H7 (cell line): ENCODE data around the gene ARAF. TPM values are rescaled to one million over a fixed set of nuclear protein-coding genes. Genes with fewer than 3 reads are reported as not detected.
"Not testable (repeated sequence)": the region's sequence is repeated elsewhere in the genome, so short reads cannot be mapped to it uniquely, and the experiment has no call there.

Source experiments
- DNase-seq: peaks from one replicate; pipeline ENCODE4 v3.0.0; 2012
- H3K27me3 ChIP-seq: 2 replicates; pipeline ENCODE4 v1.6.0; 2011; ENCODE audit warnings: mild to moderate bottlenecking, low read length; ENCODE audit not compliant: control insufficient read depth, insufficient read depth
- H3K36me3 ChIP-seq: replicated peaks from 2 replicates; pipeline ENCODE4 v1.5.1; 2011; ENCODE audit warnings: low read length; ENCODE audit not compliant: control insufficient read depth, insufficient read depth
- H3K4me3 ChIP-seq: 2 replicates; pipeline ENCODE4 v1.5.1; 2011; ENCODE audit warnings: low read depth, mild to moderate bottlenecking, control low read depth, low read length, moderate library complexity; ENCODE audit not compliant: insufficient read depth
- total RNA-seq: library from RNA; depleted of rRNA; stranded (reverse); fragments of >200 nt; shearing (Covaris generic); gene quantifications from 2 replicates; pipeline ENCODE4 v1.2.3, GENCODE V29; 2014; rRNA removed

The ARAF gene
- total RNA-seq: 34.4 and 38.2 TPM in 2 replicates

DNA sequence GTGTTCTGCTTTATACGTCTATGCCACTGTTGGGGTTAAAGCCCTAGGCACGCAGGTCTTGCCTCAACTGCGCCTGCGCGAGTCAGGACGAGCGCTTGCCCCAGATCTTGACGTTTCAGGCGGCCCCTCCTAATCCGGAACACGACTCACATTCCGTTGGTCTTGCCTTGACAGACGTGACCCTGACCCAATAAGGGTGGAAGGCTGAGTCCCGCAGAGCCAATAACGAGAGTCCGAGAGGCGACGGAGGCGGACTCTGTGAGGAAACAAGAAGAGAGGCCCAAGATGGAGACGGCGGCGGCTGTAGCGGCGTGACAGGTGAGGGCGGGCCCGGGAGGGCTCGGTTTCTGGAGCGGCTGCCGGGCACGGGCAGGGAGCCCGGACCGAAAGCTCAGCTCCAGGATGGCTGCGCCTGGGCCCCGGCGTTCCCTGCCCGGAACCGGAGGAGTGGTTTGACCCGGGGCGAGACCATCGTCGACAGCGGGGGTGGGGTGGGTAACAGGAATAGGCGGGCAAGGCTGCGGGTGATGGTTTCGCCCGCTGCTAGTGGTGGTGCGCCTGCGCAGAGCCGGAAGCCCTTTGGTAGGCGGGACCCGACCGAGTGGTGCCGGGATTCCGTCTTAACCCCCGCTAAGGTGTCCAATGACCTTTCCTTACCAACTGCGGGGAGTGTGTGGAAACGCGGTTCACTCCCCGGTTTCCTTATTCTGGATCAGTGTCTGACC lies at the start of gene ARAF:
ARAF (plus strand) TSS at position 272 of the 725 bp plus-strand sequence. CDS start 1,763 bp downstream, outside the sequence.
- Histone ChIP-seq H3K36me3 (peaks cover 3% of the 10 kb centered on the region), H3K4me3 (peak within 1 kb of the TSS; percentile 61), H3K27me3 (no peaks in the 10 kb centered on the region; the same call in 1 of the 2 replicates)
- peak; percentile 95 for DNase-seq

DNA sequence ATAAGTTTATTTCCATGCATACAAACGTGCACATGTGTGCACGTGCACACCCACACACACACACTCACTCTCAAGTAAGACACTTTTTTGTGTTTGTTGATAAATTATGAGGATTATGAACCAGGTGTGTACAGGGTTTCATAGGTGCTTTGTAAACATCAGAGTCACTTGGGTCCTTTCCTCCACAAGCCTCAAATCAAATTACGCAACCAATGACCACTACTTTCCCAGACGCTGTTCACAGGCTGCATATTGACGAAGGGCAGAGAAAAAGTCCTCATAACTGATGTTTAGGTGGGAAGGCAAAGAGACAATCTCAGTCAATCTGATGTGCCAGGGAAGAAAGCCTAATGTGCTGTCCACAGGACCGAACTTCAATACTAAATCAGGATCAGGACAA lies 48.6 kb upstream of the ARAF start:
- not testable (repeated sequence) for DNase-seq, H3K36me3 ChIP-seq, H3K27me3 ChIP-seq, H3K4me3 ChIP-seq

DNA sequence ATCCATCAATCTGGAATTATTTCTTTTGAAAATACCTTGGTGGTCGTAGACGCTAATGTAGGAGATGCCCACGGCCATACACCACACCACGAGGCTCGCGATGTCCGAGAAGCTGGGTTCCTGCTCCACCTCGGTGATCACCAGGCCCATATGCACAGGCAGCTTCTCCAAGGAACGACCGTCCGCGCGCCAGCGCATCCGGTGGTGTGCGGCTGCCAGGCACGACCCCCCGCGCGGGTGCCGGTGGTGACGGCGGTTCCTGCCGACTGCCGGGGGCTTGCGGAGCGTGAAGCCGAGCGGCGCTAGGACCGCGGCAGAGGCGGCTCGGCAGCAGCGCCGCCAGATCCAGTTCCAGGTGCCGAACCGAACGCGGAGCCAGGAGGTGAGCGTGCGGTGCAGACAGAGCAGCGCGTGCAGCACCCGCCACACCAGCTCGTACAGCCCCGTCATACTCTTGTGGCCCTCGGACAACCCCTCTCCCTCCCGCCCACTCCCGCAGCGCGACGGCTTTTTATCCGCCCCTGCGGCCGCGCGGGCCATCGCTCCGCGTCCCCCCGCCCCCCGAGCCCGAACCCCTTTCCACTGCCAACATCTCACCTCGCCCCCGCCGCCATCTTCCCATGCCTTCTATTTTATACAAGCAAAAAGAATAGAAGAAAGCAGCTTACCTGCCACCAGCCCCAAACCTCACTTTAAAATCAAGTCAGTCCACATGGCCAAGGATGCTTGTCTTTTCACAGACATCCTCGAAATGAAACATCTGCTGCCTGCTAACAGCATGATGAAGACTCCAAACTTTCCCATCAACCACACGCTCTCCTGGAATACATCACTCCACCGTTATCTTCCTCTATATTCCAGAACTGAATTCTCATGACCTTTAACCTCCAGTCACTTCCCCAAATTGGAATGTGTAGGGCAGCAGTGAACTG lies 47.7 kb upstream of the ARAF start:
- peak; percentile 35 for DNase-seq
- not testable (repeated sequence) for H3K36me3 ChIP-seq, H3K27me3 ChIP-seq
- peak overlapping the region; percentile 33 for H3K4me3 ChIP-seq

DNA sequence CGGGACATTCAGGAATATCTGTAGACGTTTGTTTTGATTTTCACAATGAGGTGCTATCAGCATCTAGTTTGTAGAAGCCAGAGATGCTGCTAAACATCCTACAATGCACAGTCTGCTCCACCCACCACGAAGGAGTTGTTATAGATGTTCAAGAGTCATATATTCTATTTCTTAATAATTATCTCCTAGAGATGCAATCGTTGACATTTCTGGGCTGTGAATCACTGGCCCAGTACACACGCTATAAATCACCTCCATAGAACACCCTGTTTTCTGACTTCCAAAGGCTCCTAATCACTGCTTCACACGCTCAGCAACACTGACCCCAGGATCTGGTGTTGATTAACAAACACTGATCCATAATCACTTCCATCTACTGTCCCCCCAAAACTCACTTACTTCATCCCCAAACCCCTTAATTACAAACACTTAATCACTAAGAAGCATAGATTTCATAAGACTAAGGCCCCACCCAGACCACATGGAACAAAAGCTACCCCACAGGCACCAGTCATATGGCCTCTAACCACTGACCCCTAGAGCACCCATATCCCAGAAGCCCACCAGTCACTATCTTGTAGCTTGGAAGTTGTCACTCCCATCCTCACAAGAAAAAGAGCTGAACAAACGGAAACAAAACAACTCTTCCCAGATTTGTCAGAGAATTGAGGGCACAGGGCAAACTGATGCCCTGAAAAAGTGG lies 46.3 kb upstream of the ARAF start:
- no peaks in the 10 kb centered on the region for H3K27me3 ChIP-seq
- H3K36me3 ChIP-seq: no peaks in the 10 kb centered on the region
- H3K4me3 ChIP-seq: no peak overlapping the region
- DNase-seq: no peak

DNA sequence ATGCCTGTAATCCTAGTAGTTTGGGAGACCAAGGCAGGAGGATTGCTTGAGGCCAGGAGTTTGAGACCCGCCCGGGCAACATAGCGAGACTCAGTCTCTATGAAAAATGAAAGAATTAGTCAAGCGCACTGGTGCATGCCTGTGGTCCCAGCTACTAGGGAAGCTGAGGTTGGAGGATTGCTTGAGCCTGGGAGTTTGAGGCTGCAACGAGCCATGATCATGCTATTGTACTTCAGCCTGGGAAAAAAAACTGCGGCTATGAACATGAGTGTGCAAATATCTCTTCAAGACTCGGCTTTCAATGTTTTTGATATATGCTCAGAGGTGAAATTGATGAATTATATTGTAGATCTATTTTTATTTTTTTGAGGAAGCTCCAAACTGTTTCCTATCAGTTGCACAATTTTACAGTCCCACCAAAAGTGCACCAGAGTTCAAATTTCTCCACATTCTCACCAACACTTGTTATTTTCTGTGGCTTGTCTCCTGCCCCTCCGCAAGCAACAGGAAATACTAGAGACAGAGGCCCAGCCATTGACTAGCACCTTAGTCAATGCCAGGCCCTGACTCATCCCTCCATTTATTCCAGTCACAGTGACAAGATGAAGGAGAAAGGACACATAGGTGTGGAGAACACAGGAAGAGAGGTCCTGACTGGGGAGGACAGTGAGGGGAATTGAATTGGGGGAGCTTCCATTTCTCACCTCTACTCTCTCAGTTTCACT lies 44.9 kb upstream of the ARAF start:
- no peak for DNase-seq
- no peaks in the 10 kb centered on the region for H3K27me3 ChIP-seq
- no peaks in the 10 kb centered on the region for H3K36me3 ChIP-seq
- no peak overlapping the region for H3K4me3 ChIP-seq

DNA sequence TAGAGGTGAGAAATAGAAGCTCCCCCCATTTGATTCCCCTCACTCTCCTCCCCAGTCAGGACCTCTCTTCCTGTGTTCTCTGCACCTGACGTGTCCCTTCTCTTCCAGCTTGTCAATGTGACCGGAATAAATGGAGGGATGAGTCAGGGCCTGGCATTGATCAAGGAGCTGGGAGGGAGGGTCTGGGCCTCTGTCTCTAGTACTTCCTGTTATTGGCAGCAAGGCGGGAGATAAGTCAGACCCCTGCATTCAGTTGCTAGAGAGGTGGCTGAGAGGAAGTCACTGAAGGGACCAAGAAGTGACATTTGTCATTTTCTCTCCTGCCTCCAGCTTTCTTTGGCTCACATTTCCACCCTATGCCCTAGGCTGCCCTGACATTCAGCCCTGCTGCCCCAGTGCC lies 42.9 kb upstream of the ARAF start:
- no peaks in the 10 kb centered on the region for H3K36me3 ChIP-seq
- H3K4me3 ChIP-seq: no peak overlapping the region
- no peak for DNase-seq
- H3K27me3 ChIP-seq: no peaks in the 10 kb centered on the region; the same call in none of the 2 replicates

DNA sequence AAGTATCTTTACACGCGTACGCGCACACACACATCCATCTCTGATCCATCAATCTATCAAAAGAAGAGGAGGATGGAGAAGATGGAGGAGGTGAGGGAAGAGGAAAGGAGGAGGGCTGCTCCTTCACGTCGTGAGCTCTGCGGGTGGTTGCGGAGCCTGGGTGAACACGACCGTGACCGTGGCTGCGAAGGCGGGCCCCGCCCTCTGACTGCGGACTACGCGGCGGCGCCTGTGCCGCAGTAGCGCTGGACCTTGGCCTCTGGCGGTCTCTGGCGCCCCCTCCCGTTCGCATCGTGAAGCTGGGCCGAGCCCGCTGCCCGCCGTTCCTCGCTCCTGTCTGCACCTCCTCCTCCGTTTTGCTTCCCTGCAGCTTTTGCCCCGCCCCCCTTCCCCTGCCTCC lies 37.7 kb upstream of the ARAF start:
- Histone ChIP-seq H3K27me3 (no peaks in the 10 kb centered on the region; the same call in none of the 2 replicates), H3K36me3 (no peaks in the 10 kb centered on the region), H3K4me3 (peak overlapping the region; percentile 50)
- DNase-seq: peak; percentile 91

DNA sequence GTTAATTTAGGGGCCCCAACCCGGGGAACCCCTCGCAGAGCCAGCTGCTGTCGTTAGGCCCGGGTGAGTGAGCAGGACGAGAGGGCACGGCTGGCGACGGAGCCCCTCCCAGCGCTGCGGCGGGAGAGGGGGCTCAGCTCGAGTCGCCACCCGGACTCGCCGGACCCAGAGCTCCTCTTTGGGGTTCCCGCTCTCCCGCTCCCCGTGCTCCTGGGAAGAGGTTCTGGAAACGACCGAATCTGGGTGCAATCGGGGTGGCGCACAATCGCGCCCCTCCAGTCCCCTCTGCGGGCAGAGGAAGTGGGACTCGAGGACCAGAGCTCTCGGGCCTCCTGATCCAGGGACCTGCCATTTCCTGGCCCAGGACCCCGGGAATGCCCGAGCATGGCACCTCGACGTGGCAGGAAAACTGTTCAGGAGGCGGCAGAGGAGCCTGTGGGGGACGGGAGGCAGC lies 37.3 kb upstream of the ARAF start:
- peak overlapping the region; percentile 50 for H3K4me3 ChIP-seq
- no peaks in the 10 kb centered on the region for H3K36me3 ChIP-seq
- no peak for DNase-seq
- no peaks in the 10 kb centered on the region; the same call in none of the 2 replicates for H3K27me3 ChIP-seq

DNA sequence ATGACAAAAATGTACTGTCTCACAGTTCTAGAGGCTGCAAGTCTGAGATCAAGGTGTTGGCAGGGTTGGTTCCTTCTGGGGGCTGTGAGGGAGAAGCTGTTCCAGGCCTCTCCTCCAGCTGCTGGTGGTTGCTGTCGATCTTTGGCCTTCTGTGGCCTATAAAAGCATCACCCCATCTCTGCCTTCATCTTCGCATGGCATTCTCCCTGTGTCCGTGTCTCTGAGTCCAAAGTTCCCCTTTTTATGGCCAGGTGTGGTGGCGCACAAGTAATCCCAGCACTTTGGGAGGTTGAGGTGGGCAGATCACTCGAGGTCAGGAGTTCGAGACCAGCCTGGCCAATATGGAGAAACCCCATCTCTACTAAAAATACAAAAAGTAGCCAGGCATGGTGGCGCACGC lies 31.5 kb upstream of the ARAF start:
- no peaks in the 10 kb centered on the region for H3K36me3 ChIP-seq
- no peak for DNase-seq
- no peaks in the 10 kb centered on the region for H3K27me3 ChIP-seq
- no peak overlapping the region for H3K4me3 ChIP-seq

DNA sequence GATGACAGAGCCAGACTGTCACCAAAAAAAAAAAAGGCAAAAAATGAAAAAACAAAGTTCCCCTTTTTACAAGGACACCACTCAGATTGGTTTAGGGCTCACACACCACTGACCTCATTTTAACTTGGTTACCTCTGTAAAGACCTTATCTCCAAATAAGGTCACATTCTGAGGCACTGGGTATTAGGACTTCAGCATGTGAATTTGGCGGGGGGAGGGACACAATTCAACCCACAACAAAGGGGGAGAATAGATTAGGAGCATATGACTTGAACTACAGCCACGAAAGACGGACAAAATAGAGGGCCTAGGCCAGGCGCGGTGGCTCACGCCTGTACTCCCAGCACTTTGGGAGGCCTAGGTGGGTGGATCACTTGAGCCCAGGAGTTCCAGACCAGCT lies 31.0 kb upstream of the ARAF start:
- Histone ChIP-seq H3K27me3 (no peaks in the 10 kb centered on the region), H3K4me3 (no peak overlapping the region), H3K36me3 (no peaks in the 10 kb centered on the region)
- DNase-seq: no peak

DNA sequence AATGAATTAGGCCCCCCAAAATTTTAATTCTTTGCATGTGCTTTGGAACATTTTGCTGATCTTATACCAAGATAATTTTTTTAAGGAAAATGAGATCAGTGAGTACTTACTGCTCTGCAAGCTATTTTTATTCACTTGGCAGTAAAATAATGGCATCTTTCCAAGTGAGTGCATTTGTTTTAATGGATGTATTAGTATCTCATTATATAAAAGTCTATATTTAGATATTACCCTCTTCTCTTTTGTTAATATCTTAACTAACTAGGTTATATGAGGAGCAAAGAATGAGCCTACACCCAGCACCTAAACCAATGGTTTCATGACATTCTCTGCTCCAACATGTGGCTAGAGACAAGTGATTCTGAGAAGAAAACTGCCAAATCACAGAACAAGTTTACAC lies 21.1 kb upstream of the ARAF start:
- DNase-seq: no peak
- no peaks in the 10 kb centered on the region for H3K36me3 ChIP-seq
- H3K4me3 ChIP-seq: no peak overlapping the region
- H3K27me3 ChIP-seq: no peaks in the 10 kb centered on the region

DNA sequence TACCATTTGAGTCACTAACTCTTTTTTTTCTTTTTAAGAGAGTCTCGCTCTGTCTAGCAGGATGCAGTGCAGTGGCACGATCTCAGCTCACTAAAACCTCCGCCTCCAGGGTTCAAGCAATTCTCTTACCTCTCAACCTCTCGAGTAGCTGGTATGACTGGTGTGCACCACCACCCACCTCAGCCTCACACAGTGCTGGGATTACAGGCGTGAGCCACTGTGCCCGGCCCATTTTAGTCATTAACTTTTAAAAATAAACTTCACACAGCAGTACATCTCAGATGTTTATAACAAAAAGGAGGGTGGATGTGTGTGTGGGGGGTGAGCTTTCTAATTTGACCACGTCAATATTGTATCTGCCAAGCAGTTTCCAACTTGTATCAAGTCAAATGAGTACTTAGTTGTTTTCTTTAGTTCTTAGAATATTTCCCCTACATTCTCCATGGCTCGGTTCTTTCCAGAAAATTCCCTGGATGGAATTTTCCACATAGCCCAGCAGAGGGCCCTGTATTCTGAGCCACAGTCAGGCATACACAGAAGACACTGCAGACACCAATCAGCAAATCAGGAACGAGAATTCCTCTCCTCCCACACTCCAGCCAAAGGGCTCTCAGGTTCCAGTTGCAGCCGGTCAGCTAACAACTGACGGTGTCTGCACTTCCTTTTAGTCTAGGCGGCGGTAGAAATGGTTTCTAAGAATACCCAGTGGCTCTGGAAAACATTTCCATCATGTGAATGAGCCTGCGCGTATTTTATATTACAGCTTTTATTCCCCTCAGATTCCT lies 20.1 kb upstream of the ARAF start:
- H3K36me3 ChIP-seq: no peaks in the 10 kb centered on the region
- peak; percentile 76 for DNase-seq
- no peak overlapping the region for H3K4me3 ChIP-seq
- no peaks in the 10 kb centered on the region for H3K27me3 ChIP-seq

DNA sequence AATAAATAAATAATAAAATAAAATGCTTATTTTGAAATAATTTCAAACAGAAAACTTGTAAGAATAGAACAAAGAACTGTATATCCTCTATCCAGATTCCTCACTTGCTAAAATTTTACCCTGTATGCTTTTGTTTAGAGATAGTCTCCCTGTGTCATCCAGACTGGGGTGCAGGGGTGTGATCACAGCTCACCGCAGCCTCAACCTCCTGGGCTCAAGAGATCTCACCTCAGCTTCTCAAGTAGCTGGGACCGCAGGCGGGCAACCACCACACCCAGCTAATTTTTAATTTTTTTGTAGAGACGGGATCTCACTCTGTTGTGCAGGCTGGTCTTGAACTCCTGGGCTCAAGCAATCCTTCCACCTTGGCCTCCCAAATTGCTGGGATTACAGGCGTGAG lies 17.5 kb upstream of the ARAF start:
- Histone ChIP-seq H3K4me3 (no peak overlapping the region), H3K36me3 (no peaks in the 10 kb centered on the region), H3K27me3 (no peaks in the 10 kb centered on the region)
- DNase-seq: no peak
